ENCODE results near the gene CATSPERD. TPM values are rescaled to one million over a fixed set of nuclear protein-coding genes. Genes with fewer than 3 reads are reported as not detected.

CATSPERD gene
- polyA plus RNA-seq, 2 of the 4 experiments (the other 2 are of a cell fraction), result 0.03 TPM; not detected in 1

DNA sequence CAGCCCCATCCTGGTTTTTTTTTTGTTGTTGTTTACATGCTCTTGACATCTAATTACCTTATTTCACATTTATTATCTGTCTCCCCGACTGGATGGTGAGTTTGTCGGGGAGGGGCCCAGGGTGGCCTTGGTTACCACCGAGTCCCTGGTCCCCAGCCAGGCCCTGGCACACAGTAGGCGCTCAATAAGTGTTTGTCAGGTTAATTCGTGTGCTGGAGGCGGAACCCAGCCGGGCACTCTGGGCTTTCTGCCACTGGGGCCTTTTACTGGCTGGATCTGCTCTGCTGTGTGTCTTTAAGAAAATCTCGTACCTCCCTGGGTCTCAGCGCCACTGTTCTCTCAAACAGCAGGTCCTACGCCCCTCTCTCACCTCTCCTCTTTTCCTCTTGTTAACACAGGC is 89.0 kb downstream of the CATSPERD start:
- CTCF ChIA-PET, result interaction anchor here (0.7 to 3.5 kb wide), 3 partner anchors 14 to 82 kb away, joined by 3 to 25 read pairs (median 16); no protein-coding TSS in a partner anchor
- Histone ChIP-seq H3K9me3 (no peaks in the 10 kb centered on the region), H3K27ac (peak overlapping the region; percentile 5 to 39; a peak in 1 of 6 replicates), H3K4me1 (peaks cover 6% of the 10 kb centered on the region; the same call in 2 of the 3 replicates), H3K4me3 (no peak overlapping the region), H3K4me2 (no peak overlapping the region)
- TF ChIP-seq, protein P1, sequence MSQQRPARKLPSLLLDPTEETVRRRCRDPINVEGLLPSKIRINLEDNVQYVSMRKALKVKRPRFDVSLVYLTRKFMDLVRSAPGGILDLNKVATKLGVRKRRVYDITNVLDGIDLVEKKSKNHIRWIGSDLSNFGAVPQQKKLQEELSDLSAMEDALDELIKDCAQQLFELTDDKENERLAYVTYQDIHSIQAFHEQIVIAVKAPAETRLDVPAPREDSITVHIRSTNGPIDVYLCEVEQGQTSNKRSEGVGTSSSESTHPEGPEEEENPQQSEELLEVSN (IDR thresholded peaks at IDR 0.05; ENCODE audit: borderline replicate concordance, low read depth), result no peak
- TF ChIP-seq, protein P2, sequence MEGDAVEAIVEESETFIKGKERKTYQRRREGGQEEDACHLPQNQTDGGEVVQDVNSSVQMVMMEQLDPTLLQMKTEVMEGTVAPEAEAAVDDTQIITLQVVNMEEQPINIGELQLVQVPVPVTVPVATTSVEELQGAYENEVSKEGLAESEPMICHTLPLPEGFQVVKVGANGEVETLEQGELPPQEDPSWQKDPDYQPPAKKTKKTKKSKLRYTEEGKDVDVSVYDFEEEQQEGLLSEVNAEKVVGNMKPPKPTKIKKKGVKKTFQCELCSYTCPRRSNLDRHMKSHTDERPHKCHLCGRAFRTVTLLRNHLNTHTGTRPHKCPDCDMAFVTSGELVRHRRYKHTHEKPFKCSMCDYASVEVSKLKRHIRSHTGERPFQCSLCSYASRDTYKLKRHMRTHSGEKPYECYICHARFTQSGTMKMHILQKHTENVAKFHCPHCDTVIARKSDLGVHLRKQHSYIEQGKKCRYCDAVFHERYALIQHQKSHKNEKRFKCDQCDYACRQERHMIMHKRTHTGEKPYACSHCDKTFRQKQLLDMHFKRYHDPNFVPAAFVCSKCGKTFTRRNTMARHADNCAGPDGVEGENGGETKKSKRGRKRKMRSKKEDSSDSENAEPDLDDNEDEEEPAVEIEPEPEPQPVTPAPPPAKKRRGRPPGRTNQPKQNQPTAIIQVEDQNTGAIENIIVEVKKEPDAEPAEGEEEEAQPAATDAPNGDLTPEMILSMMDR (IDR thresholded peaks at IDR 0.05), result no peak
- TF ChIP-seq CHD4 (IDR thresholded peaks at IDR 0.05; ENCODE audit: borderline replicate concordance) (no peak), RCOR1 (IDR thresholded peaks at IDR 0.05; ENCODE audit: low read depth, low read length) (no peak), CHD2 (IDR thresholded peaks at IDR 0.05; ENCODE audit: low read length, partially characterized antibody) (no peak), GATA3 (IDR thresholded peaks at IDR 0.05; ENCODE audit: borderline replicate concordance) (no peak), FOSB (CRISPR knock-in tag; IDR thresholded peaks at IDR 0.05) (no peak), SREBF2 (IDR thresholded peaks at IDR 0.05) (no peak), HOXB5 (CRISPR knock-in tag; IDR thresholded peaks at IDR 0.05) (no peak), POLR2A (IDR thresholded peaks at IDR 0.05; ENCODE audit: low read length) (no peak), JUNB (IDR thresholded peaks at IDR 0.05) (no peak), NFE2L2 (conservative IDR thresholded peaks at IDR 0.05; ENCODE audit: low read length) (no peak), HEYL (CRISPR knock-in tag; IDR thresholded peaks at IDR 0.05) (no peak), HDAC2 (IDR thresholded peaks at IDR 0.05) (no peak), SMC3 (IDR thresholded peaks at IDR 0.05) (no peak), ZFP36 (IDR thresholded peaks at IDR 0.05; ENCODE audit: borderline replicate concordance, partially characterized antibody) (no peak)
- TF ChIP-seq, protein P3, sequence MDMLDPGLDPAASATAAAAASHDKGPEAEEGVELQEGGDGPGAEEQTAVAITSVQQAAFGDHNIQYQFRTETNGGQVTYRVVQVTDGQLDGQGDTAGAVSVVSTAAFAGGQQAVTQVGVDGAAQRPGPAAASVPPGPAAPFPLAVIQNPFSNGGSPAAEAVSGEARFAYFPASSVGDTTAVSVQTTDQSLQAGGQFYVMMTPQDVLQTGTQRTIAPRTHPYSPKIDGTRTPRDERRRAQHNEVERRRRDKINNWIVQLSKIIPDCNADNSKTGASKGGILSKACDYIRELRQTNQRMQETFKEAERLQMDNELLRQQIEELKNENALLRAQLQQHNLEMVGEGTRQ (IDR thresholded peaks at IDR 0.05), result no peak
- POLR2A ChIA-PET, result interaction anchor here (0.7 to 0.9 kb wide), 2 partner anchors 18 to 214 kb away, joined by 4 to 6 read pairs; no protein-coding TSS in a partner anchor
- ATAC-seq, result no peak
- DNase-seq (ENCODE audit: low read depth in 1 of 2, low spot score in 1 of 2), result no peak
- FAIRE-seq, result no peak
- WGBS (ENCODE audit: missing lambda C conversion rate), result 63% methylated on average over 10 of the region's 10 CpGs

DNA sequence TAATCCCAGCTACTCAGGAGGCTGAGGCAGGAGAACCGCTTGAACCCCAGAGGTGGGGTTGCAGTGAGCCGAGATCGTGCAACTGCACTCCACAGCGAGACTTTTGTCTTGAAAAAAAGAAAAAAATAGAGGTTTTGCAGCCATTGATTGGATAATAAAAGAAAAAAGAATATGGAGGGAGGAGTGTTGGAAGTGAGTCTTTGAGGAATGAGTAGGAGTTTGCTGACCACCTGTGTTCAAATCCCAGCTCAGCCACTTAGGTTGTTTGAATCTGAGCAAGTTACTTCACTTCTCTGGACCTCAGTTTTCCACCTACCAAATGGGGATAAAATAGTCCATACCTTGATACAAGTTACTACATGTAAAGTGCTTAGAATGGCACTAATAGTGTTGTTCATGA is 90.7 kb downstream of the CATSPERD start:
- Histone ChIP-seq H3K4me1 (no peaks in the 10 kb centered on the region), H3K27ac (no peak overlapping the region), H3K4me2 (no peak overlapping the region), H3K4me3 (no peak overlapping the region), H3K9me3 (no peaks in the 10 kb centered on the region)
- no peak for ATAC-seq
- DNase-seq (ENCODE audit: low read depth in 1 of 2, low spot score in 1 of 2), result no peak
- WGBS (ENCODE audit: missing lambda C conversion rate), result 85% methylated on average over 4 of the region's 4 CpGs
- no peak for FAIRE-seq
- CTCF ChIA-PET, result interaction anchor here (1.8 to 3.2 kb wide), 4 partner anchors 10 to 81 kb away, joined by 4 to 15 read pairs (median 8); no protein-coding TSS in a partner anchor
- TF ChIP-seq, protein P3 (IDR thresholded peaks at IDR 0.05), result no peak
- no peak for TF ChIP-seq TFCP2L1 (CRISPR knock-in tag; IDR thresholded peaks at IDR 0.05)
- TF ChIP-seq ZFP36 (IDR thresholded peaks at IDR 0.05; ENCODE audit: borderline replicate concordance, partially characterized antibody), result no peak
- TF ChIP-seq HOXA7 (CRISPR knock-in tag; IDR thresholded peaks at IDR 0.05), result no peak
- TF ChIP-seq EHF (CRISPR knock-in tag; IDR thresholded peaks at IDR 0.05), result no peak
- no peak for TF ChIP-seq CHD2 (IDR thresholded peaks at IDR 0.05; ENCODE audit: low read length, partially characterized antibody)
- POLR2A ChIA-PET, result no interaction called here

Data from A549 (cell line).